Loucy (cell line): Measurements from ENCODE around the gene ARL3.

Source experiments
- EZH2phosphoT487 ChIP-seq: fragments of 200-600 bp; IDR thresholded peaks from 2 replicates; pipeline ENCODE4 v1.6.1; 2018; ENCODE audit warnings: antibody characterized with exemption, mild to moderate bottlenecking, moderate library complexity, borderline replicate concordance
- TF ChIP-seq, protein P1 (sequence below): fragments of 200-600 bp; sonication (generic); conservative IDR thresholded peaks from 2 replicates; pipeline ENCODE4 v1.5.1; 2014; ENCODE audit warnings: mild to moderate bottlenecking, antibody characterized with exemption, low read length

DNA sequence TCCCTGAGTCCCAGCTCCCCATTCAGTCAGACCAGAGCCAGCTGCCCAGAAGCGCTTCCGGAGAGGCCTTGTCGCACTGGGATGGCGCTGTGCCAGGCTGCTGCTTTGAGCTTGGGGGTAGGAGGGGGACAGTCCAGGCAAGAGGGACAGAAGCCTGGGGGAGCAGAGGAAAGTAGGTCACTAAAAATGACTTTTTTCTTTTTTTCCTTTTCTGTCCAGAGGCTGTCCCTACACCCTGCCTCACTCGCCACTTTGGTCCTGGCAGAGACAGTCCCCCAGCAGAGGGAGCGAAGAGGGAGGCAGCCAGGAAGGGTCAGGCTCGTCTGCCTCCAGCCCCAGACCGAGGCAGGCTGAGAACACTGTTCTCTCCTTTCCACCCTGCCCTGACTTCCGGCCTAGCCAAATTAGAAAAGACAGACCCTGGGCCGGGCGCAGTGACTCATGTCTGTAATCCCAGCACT, 85.7 kb downstream of the ARL3 start:
- TF ChIP-seq, protein P1, sequence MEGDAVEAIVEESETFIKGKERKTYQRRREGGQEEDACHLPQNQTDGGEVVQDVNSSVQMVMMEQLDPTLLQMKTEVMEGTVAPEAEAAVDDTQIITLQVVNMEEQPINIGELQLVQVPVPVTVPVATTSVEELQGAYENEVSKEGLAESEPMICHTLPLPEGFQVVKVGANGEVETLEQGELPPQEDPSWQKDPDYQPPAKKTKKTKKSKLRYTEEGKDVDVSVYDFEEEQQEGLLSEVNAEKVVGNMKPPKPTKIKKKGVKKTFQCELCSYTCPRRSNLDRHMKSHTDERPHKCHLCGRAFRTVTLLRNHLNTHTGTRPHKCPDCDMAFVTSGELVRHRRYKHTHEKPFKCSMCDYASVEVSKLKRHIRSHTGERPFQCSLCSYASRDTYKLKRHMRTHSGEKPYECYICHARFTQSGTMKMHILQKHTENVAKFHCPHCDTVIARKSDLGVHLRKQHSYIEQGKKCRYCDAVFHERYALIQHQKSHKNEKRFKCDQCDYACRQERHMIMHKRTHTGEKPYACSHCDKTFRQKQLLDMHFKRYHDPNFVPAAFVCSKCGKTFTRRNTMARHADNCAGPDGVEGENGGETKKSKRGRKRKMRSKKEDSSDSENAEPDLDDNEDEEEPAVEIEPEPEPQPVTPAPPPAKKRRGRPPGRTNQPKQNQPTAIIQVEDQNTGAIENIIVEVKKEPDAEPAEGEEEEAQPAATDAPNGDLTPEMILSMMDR = no peak
- TF ChIP-seq EZH2phosphoT487 = no peak
